Caco-2 (cell line): ENCODE data around the gene NFIC. TPM values are rescaled to one million over a fixed set of nuclear protein-coding genes. Genes with fewer than 3 reads are reported as not detected.

Experiments used
- BruUV-seq: library from RNA; stranded (reverse); fragments of 400-500 nt; replicated peaks from 2 replicates; lab custom pipeline; 2021; lab: Mats Ljungman, UMichigan
- CTCF ChIA-PET: fragments of 300-600 bp; sonication (Branson Sonifier 250); formaldehyde crosslinking; loops from one replicate; lab custom pipeline; 2022; ENCODE audit warnings: antibody characterized with exemption; lab: Charles Lee
- POLR2A ChIA-PET: fragments of 300-600 bp; sonication (Branson Sonifier 250); formaldehyde crosslinking; loops from one replicate; lab custom pipeline; 2022; ENCODE audit warnings: antibody characterized with exemption; lab: Charles Lee
- DNase-seq, 2 experiments: peaks; one replicate each; pipeline versions ENCODE4 v3.0.0 to v3.0.0-alpha.2; 2020 to 2022
- H3K27me3 ChIP-seq: replicated peaks from 2 replicates; pipeline ENCODE4 v1.6.0; 2011; ENCODE audit warnings: low read length; ENCODE audit not compliant: control insufficient read depth, insufficient read depth
- H3K36me3 ChIP-seq: 2 replicates; pipeline ENCODE4 v1.5.1; 2011; ENCODE audit warnings: low read length; ENCODE audit not compliant: control insufficient read depth, insufficient read depth
- H3K4me1 ChIP-seq: fragments of 250-450 bp; sonication (Bioruptor Pico); 2 replicates; pipeline ENCODE4 v1.5.1; 2020; ENCODE audit warnings: mild to moderate bottlenecking
- H3K4me3 ChIP-seq: 2 replicates; pipeline ENCODE4 v1.5.1; 2011; ENCODE audit warnings: low read depth, mild to moderate bottlenecking, control low read depth, low read length
- H3K9me3 ChIP-seq: fragments of 250-450 bp; sonication (Bioruptor Pico); 2 replicates; pipeline ENCODE4 v1.5.1; 2020; ENCODE audit warnings: mild to moderate bottlenecking, moderate library complexity
- H3K27ac Mint-ChIP-seq: one replicate; pipeline ENCODE4 v1.8.0; 2022; ENCODE audit warnings: mixed read lengths; ENCODE audit not compliant: unreplicated experiment
- H3K27me3 Mint-ChIP-seq: one replicate; pipeline ENCODE4 v1.8.0; 2022; ENCODE audit warnings: mixed read lengths; ENCODE audit not compliant: insufficient read depth, unreplicated experiment
- H3K36me3 Mint-ChIP-seq: one replicate; pipeline ENCODE4 v1.8.0; 2022; ENCODE audit warnings: mild to moderate bottlenecking, mixed read lengths; ENCODE audit not compliant: insufficient read depth, unreplicated experiment
- H3K4me1 Mint-ChIP-seq: one replicate; pipeline ENCODE4 v1.8.0; 2022; ENCODE audit warnings: low read depth, mixed read lengths; ENCODE audit not compliant: unreplicated experiment
- H3K4me3 Mint-ChIP-seq: one replicate; pipeline ENCODE4 v1.8.0; 2022; ENCODE audit warnings: mild to moderate bottlenecking, moderate library complexity, mixed read lengths; ENCODE audit not compliant: unreplicated experiment
- H3K9me3 Mint-ChIP-seq: one replicate; pipeline ENCODE4 v1.8.0; 2022; ENCODE audit warnings: mixed read lengths; ENCODE audit not compliant: unreplicated experiment
- CTCF ChIP-seq, 2 experiments: fragments of 200-600 bp in 1 of 2; IDR thresholded peaks; 1 replicate in 1 of 2; 2 replicates in 1 of 2; pipeline versions ENCODE4 v1.5.1 to v1.8.0; 2011 to 2022; ENCODE audit warnings: antibody characterized with exemption in 1 of 2, control low read depth in 1 of 2, inconsistent platforms in 1 of 2, low read depth in 1 of 2, low read length in 1 of 2, mild to moderate bottlenecking in 1 of 2, moderate library complexity in 1 of 2; ENCODE audit not compliant: insufficient read depth in 1 of 2, severe bottlenecking in 1 of 2, unreplicated experiment in 1 of 2
- intact Hi-C: fragments of 100-400 bp; cut with micrococcal nuclease; formaldehyde crosslinking; loops from one replicate; pipeline ENCODE4 v1.10.0; 2022; ENCODE audit not compliant: unreplicated experiment
- total RNA-seq: library from RNA; stranded (reverse); gene quantifications from 2 replicates; pipeline ENCODE4 v1.2.3, GENCODE V29; 2022

Gene NFIC
- total RNA-seq, 1 experiment from 2014 or later: 5.1 TPM

- BruUV-seq: no TSS peak
- POLR2A ChIA-PET: no interaction called here
- Mint-ChIP-seq H3K27ac (no peak overlapping the region), H3K9me3 (no peaks in the 10 kb centered on the region), H3K4me1 (no peaks in the 10 kb centered on the region), H3K4me3 (no peak overlapping the region), H3K36me3 (peaks cover 31% of the 10 kb centered on the region), H3K27me3 (no peaks in the 10 kb centered on the region)
- H3K4me3 ChIP-seq: no peak overlapping the region
- H3K9me3 ChIP-seq: no peaks in the 10 kb centered on the region
- DNase-seq: no peak
- H3K27me3 ChIP-seq: no peaks in the 10 kb centered on the region
- H3K4me1 ChIP-seq: no peaks in the 10 kb centered on the region; the same call in 1 of the 2 replicates
- intact Hi-C loops: no loop called here
- H3K36me3 ChIP-seq: peaks cover 1% of the 10 kb centered on the region
- TF ChIP-seq CTCF (IDR thresholded peaks at IDR 0.05; ENCODE audit: insufficient read depth in 1 of 2, low read depth in 1 of 2, low read length in 1 of 2, severe bottlenecking in 1 of 2, unreplicated experiment in 1 of 2): no peak
- CTCF ChIA-PET: no interaction called here
These were observed 145.3 kb downstream of the NFIC start for GRCh38 chr19:3511506-3512251.

- no TSS peak for BruUV-seq
- Histone ChIP-seq H3K36me3 (peaks cover 1% of the 10 kb centered on the region), H3K9me3 (no peaks in the 10 kb centered on the region), H3K27me3 (no peaks in the 10 kb centered on the region), H3K4me1 (no peaks in the 10 kb centered on the region; the same call in 1 of the 2 replicates), H3K4me3 (no peak overlapping the region)
- Mint-ChIP-seq H3K4me1 (no peaks in the 10 kb centered on the region), H3K27me3 (no peaks in the 10 kb centered on the region), H3K36me3 (peaks cover 25% of the 10 kb centered on the region), H3K9me3 (no peaks in the 10 kb centered on the region), H3K27ac (no peak overlapping the region), H3K4me3 (no peak overlapping the region)
- intact Hi-C loops: no loop called here
- TF ChIP-seq CTCF (IDR thresholded peaks at IDR 0.05; ENCODE audit: insufficient read depth in 1 of 2, low read depth in 1 of 2, low read length in 1 of 2, severe bottlenecking in 1 of 2, unreplicated experiment in 1 of 2): no peak
- no peak for DNase-seq
- ChIA-PET POLR2A (no interaction called here), CTCF (no interaction called here)
These were observed 146.3 kb downstream of the NFIC start for GRCh38 chr19:3512562-3513228.

GRCh38 chr19:3513229-3514140 is 147.1 kb downstream of the NFIC start:
- Histone ChIP-seq H3K4me3 (no peak overlapping the region), H3K4me1 (no peaks in the 10 kb centered on the region), H3K9me3 (no peaks in the 10 kb centered on the region), H3K27me3 (no peaks in the 10 kb centered on the region), H3K36me3 (peaks cover 1% of the 10 kb centered on the region)
- peaks cover 25% of the 10 kb centered on the region for H3K36me3 Mint-ChIP-seq
- ChIA-PET POLR2A (no interaction called here), CTCF (no interaction called here)
- no peak for TF ChIP-seq CTCF (IDR thresholded peaks at IDR 0.05; ENCODE audit: insufficient read depth in 1 of 2, low read depth in 1 of 2, low read length in 1 of 2, severe bottlenecking in 1 of 2, unreplicated experiment in 1 of 2)
- no TSS peak for BruUV-seq
- H3K4me3 Mint-ChIP-seq: no peak overlapping the region
- no peaks in the 10 kb centered on the region for H3K9me3 Mint-ChIP-seq
- DNase-seq: no peak
- H3K4me1 Mint-ChIP-seq: no peaks in the 10 kb centered on the region
- intact Hi-C loops: no loop called here
- H3K27me3 Mint-ChIP-seq: no peaks in the 10 kb centered on the region
- H3K27ac Mint-ChIP-seq: no peak overlapping the region
